Retina (tissue), 1 donor: ENCODE results near the gene ARL4D.
"Not testable (repeated sequence)": the region's sequence is repeated elsewhere in the genome, so short reads cannot be mapped to it uniquely, and the experiment has no call there.

Experiments
- DNase-seq: peaks from one replicate; pipeline ENCODE4 v3.0.0-alpha.2; 2016

ARL4D gene

GRCh38 chr17:43399839-43400328, 1.1 kb downstream of the ARL4D start:
- no peak for DNase-seq

DNA sequence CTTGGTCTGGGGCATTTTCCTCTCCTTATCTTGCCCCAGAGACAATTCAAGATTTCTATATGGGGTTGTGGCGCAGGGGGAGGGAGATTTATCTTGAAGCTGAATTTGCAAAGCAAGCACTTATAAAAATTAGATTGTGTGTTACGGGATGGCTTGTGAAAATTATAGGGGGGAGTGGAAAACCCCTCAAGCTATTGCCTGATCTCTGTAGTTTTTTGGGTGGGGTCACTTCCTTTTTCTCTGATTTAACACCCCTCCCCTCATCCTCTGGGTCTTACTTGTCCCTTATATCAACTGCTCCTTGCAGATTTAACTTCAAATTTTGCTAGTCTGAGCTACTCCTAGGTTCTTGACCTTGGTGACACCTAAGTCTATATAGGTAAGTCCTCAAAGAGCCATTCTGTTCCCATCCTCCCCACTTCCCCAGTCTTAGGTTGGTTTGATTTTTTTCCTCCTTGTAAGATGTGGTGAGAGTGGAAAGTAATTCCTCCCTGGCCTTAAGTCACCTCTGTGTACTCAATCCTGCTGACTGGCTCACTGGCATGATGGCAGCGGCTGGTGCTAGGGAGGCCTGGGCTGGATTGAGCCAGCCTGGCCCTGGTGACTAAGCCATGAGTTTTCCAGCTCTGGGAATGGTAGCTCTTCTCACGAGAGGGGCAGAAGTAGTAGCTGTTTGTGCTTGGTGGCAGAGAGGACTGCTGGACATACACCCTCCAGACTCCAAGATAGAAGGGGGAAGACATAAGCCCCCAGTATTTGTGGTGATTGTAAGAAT, 2.3 kb downstream of the ARL4D start:
- no peak for DNase-seq

- DNase-seq: no peak
Measured at GRCh38 chr17:43402078-43402477, 3.3 kb downstream of the ARL4D start.

- DNase-seq: no peak
Measured at GRCh38 chr17:43402567-43402966, 3.8 kb downstream of the ARL4D start.

GRCh38 chr17:43403846-43404245, 5.1 kb downstream of the ARL4D start:
- DNase-seq: no peak

DNA sequence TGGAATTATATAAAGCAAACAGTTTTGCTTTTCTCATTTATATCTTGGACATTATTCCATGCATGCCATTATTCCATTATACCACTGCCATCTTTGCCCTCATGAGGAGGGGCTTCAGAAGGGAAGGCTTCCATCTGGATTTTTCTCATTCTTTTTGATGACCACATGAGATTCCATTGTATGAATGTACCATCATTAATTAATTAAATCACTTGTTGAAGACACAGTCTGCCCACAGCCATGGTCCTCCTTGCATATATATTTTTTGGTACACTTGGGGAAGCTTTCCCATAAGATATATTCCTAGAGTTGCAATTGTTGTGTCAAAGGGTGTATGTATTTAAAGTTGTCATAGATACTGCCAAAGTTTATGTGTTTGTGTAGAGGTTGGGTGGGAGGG, 7.1 kb downstream of the ARL4D start:
- DNase-seq: no peak

DNA sequence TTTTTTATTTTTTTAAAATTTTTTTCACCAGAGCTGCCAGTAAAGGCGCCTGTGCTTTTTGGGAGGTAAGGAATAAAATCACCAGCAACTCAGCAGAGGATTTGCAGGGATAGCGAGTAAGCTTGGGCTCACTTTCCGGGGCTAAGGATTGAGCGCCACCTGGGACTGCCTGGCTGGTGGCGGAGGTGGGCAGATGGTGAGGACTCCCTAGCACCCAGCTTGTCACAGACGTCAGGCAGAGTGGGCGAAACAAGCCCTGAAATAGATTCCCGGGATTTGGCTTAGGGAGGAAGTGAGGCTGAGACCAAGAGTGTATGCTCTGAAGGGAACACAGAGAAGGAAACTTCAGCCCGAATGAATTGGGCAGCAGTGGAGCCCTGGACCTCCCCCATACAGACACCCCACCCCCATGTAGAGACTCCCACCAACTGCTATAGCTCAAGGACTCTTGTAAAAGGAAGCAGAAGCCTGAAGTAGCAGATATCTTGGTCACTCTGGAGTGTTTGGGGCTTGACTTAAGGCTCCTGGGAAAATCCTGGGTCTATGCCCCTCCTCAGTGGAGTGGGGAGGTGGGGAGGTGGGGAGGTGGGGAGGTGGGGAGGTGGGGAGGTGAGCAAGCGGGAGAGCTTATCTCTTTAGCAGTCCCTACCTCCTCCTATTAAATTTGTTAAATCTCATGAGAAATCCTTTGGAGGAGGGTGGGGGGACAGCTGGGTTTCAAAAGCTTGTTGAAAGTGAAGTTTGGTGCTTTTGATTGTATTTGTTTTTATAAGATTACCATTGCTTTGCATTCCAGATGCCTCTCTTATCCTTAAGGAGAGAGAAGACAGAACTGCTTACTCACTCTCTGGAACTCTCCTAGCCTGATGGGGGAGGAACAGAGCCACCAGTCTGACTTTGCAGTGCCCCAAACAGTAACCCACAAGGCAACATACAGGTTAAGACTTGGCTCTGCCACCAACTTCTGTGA, 8.2 kb downstream of the ARL4D start:
- no peak for DNase-seq

- no peak for DNase-seq
Measured at GRCh38 chr17:43409131-43409530, 10.3 kb downstream of the ARL4D start.

GRCh38 chr17:43410557-43411368, 12.0 kb downstream of the ARL4D start:
- no peak for DNase-seq

DNA sequence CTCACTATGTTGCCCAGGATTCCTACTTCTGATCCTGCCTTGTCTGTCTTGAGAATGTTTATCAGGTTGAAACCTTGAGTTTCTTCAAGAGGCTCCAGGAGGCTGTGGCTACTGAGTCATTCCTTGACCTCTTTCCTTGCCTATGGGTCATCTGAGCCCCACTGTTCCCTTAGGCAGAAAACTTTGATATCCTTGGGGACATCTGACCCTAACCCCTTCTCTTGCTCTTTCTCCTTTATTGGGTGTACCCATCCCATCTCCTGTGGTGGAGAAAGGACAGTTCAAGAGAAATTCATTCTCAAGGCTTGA, 12.5 kb downstream of the ARL4D start:
- no peak for DNase-seq

DNA sequence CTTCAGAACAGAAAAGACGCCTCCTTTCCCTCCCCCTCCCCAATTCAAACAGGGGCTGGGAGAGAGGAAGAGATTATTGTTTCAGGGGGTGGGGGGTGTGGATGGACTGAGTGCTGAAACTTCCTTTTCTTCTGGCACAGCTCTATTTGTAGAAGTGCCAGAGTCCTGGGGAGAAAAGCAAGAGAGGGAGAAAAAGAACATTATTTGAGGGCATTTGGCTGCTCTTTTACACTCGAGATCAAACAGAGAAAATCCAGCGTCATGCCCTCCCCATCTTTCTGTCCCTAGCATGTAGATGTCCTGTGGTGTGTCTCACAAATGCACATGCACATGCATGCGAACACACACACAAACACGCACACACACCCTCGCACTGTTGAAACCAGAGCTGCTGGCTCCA, 13.0 kb downstream of the ARL4D start:
- DNase-seq: no peak

GRCh38 chr17:43412166-43412565, 13.4 kb downstream of the ARL4D start:
- no peak for DNase-seq

GRCh38 chr17:43416998-43417890, 18.5 kb downstream of the ARL4D start:
- DNase-seq: no peak

- peak; percentile 85 for DNase-seq
Measured at GRCh38 chr17:43418441-43419374, 19.9 kb downstream of the ARL4D start.

DNA sequence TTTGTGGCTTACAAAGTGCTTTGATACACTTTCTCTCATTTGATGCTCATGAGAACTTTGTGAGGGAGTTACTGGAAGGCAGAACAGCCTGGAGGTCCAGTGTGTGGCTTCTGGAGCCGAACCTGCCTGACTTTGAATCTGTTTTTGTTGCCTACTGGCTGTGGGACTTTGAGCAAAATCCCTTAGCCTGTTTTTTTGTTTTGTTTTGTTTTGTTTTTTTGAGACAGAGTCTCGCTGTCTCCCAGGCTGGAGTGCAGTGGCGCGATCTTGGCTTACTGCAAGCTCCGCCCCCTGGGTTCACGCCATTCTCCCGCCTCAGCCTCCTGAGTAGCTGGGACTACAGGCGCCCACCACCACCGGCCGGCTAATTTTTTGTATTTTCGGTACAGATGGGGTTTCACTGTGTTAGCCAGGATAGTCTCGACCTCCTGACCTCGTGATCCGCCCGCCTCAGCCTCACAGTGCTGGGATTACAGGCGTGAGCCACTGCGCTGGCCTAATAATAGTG, 20.6 kb downstream of the ARL4D start:
- DNase-seq: not testable (repeated sequence)

- DNase-seq: no peak
Measured at GRCh38 chr17:43423777-43424455, 25.1 kb downstream of the ARL4D start.

DNA sequence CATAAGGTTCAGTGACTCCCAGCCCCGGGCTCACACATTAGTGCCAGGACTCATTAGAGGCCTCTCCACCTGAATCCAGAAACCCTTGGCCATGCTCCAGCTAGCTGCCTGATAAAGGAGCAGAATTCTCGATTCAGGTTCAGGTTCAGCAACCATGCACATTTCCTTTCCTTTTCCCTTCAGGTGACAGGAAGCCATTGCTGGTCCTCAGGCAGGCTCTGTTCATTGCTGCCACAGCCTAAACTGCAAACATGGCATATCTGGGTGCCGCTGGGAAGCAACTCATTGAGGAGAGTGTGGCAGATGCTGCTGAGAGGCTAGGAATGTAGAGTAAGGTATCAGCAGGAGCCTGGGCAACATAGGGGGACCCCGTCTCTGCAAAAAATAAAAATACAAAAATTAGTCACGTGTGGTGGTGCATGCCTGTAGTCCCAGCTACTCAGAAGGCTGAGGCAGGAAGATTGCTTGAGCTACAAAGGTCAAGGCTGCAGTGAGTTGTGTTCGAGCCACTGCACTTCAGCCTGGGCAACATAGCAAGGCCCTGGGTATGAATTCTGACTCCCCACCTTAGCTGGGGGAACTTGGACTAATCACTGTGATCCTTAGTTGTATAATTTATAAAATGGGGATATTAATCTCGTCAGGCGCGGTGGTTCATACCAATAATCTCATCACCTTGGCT, 28.7 kb downstream of the ARL4D start:
- DNase-seq: no peak

DNA sequence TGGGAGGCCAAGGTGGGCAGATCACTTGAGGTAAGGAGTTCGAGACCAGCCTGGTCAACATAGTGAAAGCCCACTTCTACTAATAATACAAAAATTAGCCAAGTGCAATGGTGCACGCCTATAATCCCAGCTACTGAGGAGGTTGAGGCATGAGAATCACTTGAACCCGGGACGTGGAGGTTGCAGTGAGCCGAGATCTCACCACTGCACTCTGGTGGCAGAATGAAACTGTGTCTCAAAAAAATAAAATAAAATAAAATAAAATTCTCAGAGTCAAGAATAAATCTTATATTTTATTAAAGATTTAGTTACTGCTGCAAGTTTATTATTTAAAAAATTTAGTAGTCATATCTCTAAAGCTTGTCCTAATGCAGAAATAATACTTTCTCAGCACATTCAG, 29.7 kb downstream of the ARL4D start:
- no peak for DNase-seq
